Peyer's patch (tissue), 4 donors: ENCODE measurements around the gene RSRC2. TPM values are rescaled to one million over a fixed set of nuclear protein-coding genes. Genes with fewer than 3 reads are reported as not detected.

Experiments used
- DNase-seq, 3 donors: peaks; one replicate each; pipeline ENCODE4 v3.0.0-alpha.2; 2017 to 2019
- H3K27ac ChIP-seq, 4 donors: fragments of 200-600 bp; sonication (generic); one replicate each; pipeline ENCODE4 v1.5.1; 2016 to 2019
- H3K27me3 ChIP-seq, 2 donors: fragments of 200-600 bp; sonication (generic); one replicate each; pipeline ENCODE4 v1.5.1; 2019
- H3K36me3 ChIP-seq, 3 donors: fragments of 200-600 bp; sonication (generic); one replicate each; pipeline ENCODE4 v1.5.1; 2016 to 2019
- H3K4me1 ChIP-seq, 4 donors: fragments of 200-600 bp; sonication (generic); one replicate each; pipeline ENCODE4 v1.5.1; 2016 to 2019
- H3K4me3 ChIP-seq, 4 donors: fragments of 200-600 bp; sonication (generic); 1 replicate in 3 of 4; 2 replicates in 1 of 4; pipeline ENCODE4 v1.5.1; 2016 to 2019; ENCODE audit warnings: mild to moderate bottlenecking in 1 of 4
- H3K9me3 ChIP-seq, 4 donors: fragments of 200-600 bp; sonication (generic); one replicate each; pipeline ENCODE4 v1.5.1; 2016 to 2019; ENCODE audit warnings: mild to moderate bottlenecking in 1 of 4
- CTCF ChIP-seq, 6 experiments: fragments of 450-650 bp in 4 of 6; fragments of 200-600 bp in 2 of 6; sonication (generic) in 1 of 6; IDR thresholded peaks; one replicate each; pipeline ENCODE4 v1.5.1; 2017 to 2019; ENCODE audit warnings: antibody characterized with exemption in 6 of 6, mild to moderate bottlenecking in 3 of 6, moderate library complexity in 1 of 6
- POLR2A ChIP-seq, 2 donors: fragments of 450-650 bp; IDR thresholded peaks; one replicate each; pipeline ENCODE4 v1.5.1; 2017; ENCODE audit warnings: antibody characterized with exemption in 2 of 2, mild to moderate bottlenecking in 2 of 2, moderate library complexity in 2 of 2
- total RNA-seq, 4 donors: library from RNA; depleted of rRNA; stranded (reverse); fragments of >200 nt; gene quantifications; one replicate each; pipeline ENCODE4 v1.1.0, GENCODE V29; 2016

The RSRC2 gene
- total RNA-seq, 4 donors from 2014 or later, result 78.5 to 455 (median 112) TPM

GRCh38 chr12:122460641-122461040 is 66.1 kb downstream of the RSRC2 start:
- DNase-seq, result no peak
- Histone ChIP-seq H3K27ac (no peak overlapping the region), H3K4me3 (no peak overlapping the region), H3K27me3 (no peaks in the 10 kb centered on the region), H3K9me3 (no peaks in the 10 kb centered on the region), H3K36me3 (no peaks in the 10 kb centered on the region), H3K4me1 (no peaks in the 10 kb centered on the region)
- TF ChIP-seq POLR2A (IDR thresholded peaks at IDR 0.05) (no peak), CTCF (IDR thresholded peaks at IDR 0.05) (no peak)

- Histone ChIP-seq H3K4me3 (no peak overlapping the region), H3K27me3 (no peaks in the 10 kb centered on the region), H3K27ac (no peak overlapping the region), H3K36me3 (no peaks in the 10 kb centered on the region), H3K9me3 (no peaks in the 10 kb centered on the region), H3K4me1 (no peaks in the 10 kb centered on the region)
- TF ChIP-seq CTCF (IDR thresholded peaks at IDR 0.05), result no peak
- TF ChIP-seq POLR2A (IDR thresholded peaks at IDR 0.05), result no peak
- DNase-seq, result no peak
Measured at GRCh38 chr12:122460061-122460460, 66.7 kb downstream of the RSRC2 start.

- Histone ChIP-seq H3K4me3 (no peak overlapping the region), H3K27ac (no peak overlapping the region), H3K4me1 (no peaks in the 10 kb centered on the region), H3K9me3 (no peaks in the 10 kb centered on the region), H3K27me3 (no peaks in the 10 kb centered on the region), H3K36me3 (no peaks in the 10 kb centered on the region)
- no peak for TF ChIP-seq POLR2A (IDR thresholded peaks at IDR 0.05)
- no peak for TF ChIP-seq CTCF (IDR thresholded peaks at IDR 0.05)
- DNase-seq, result peak in 1 of 3 donors; percentile 30
Measured at GRCh38 chr12:122459211-122459610, 67.5 kb downstream of the RSRC2 start.

GRCh38 chr12:122458105-122459035 is 68.4 kb downstream of the RSRC2 start:
- Histone ChIP-seq H3K27me3 (no peaks in the 10 kb centered on the region), H3K27ac (no peak overlapping the region), H3K4me3 (no peak overlapping the region), H3K36me3 (no peaks in the 10 kb centered on the region), H3K4me1 (peaks cover 0 to 6% (median 4%) of the 10 kb centered on the region in 4 donors), H3K9me3 (no peaks in the 10 kb centered on the region)
- DNase-seq, result peak in 1 of 3 donors; percentile 37
- TF ChIP-seq POLR2A (IDR thresholded peaks at IDR 0.05) (no peak), CTCF (IDR thresholded peaks at IDR 0.05) (no peak)

- peaks cover 0 to 6% (median 4%) of the 10 kb centered on the region in 4 donors for H3K4me1 ChIP-seq
- TF ChIP-seq POLR2A (IDR thresholded peaks at IDR 0.05) (no peak), CTCF (IDR thresholded peaks at IDR 0.05) (no peak)
- no peak overlapping the region for H3K27ac ChIP-seq
- no peaks in the 10 kb centered on the region for H3K9me3 ChIP-seq
- peak in 1 of 3 donors; percentile 27 for DNase-seq
- H3K27me3 ChIP-seq, result no peaks in the 10 kb centered on the region
- no peak overlapping the region for H3K4me3 ChIP-seq
- H3K36me3 ChIP-seq, result no peaks in the 10 kb centered on the region
Measured at GRCh38 chr12:122457627-122458026, 69.1 kb downstream of the RSRC2 start.
